Measurements from ENCODE around the gene DNMT3B. TPM values are rescaled to one million over a fixed set of nuclear protein-coding genes. Genes with fewer than 3 reads are reported as not detected.

DNMT3B gene
- total RNA-seq, 1 experiment from 2014 or later, result 3.5 TPM

DNA sequence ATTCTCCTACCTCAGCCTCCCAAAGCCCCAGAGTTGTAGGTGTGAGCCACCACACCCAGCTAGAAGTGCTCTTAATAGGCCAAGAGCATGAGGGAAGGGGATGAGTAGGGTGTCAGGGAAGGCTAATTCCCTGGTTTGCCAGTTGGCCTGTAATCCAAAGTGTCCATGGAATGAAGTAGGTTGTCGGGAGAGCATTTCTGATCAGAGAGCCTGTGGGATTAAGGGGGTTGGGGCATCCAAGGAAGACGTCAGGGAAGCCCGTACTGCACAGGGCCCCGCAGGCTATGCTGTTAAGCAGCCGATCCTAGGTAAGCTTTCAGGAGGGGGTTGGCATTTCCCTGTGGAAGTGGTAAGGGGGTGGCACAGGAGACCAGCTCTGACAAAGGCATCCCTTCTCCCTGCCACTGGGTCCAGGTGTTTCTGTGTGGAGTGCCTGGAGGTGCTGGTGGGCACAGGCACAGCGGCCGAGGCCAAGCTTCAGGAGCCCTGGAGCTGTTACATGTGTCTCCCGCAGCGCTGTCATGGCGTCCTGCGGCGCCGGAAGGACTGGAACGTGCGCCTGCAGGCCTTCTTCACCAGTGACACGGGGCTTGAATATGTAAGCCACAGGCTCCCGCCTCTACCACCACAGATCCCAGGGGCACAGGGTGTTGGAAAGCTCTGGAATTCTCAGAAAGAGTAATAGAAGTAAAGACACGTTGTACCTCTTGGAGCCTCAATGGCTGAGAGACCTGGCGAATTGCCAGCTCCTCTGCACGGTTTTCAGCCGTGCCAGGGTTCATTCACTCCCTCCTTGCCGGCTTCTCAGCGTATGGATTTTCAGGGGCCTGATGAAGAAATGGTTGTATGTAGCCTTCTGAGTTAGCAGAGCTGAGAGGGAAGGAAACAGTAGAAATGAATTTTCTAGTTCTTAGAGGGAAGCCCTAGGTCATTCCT lies 36.1 kb downstream of the DNMT3B start:
- Histone ChIP-seq H3K9me3 (ENCODE audit: control insufficient read depth, insufficient read depth, low read depth, low read length) (no peaks in the 10 kb centered on the region), H3K4me1 (ENCODE audit: control insufficient read depth, insufficient read depth, low read length) (no peaks in the 10 kb centered on the region), H3K27ac (ENCODE audit: low read length) (no peak overlapping the region), H3K4me3 (ENCODE audit: low read depth in 2 of 2, low read length in 2 of 2) (no peak overlapping the region), H3K36me3 (ENCODE audit: control insufficient read depth, insufficient read depth, low read length) (no peaks in the 10 kb centered on the region), H3K27me3 (ENCODE audit: control insufficient read depth, insufficient read depth, low read length) (no peaks in the 10 kb centered on the region)
- ChIA-PET CTCF (no interaction called here), POLR2A (no interaction called here)
- TF ChIP-seq SIN3A (IDR thresholded peaks at IDR 0.05; ENCODE audit: borderline replicate concordance, insufficient read depth, low read depth, low read length) (no peak), POLR2AphosphoS5 (IDR thresholded peaks at IDR 0.05; ENCODE audit: low read depth, low read length) (no peak)
- DNase-seq (ENCODE audit: low read depth, low spot score) (no peak), ATAC-seq (no peak)
- in situ Hi-C loops (cut with HindIII; ENCODE audit: low pct_unique_long_range_greater_than_20kb, low sequenced_read_pairs) (no loop called here), intact Hi-C loops (cut with micrococcal nuclease; ENCODE audit: unreplicated experiment) (no loop called here)
- BruUV-seq (replicated peaks), result no TSS peak

- POLR2A ChIA-PET, result no interaction called here
- intact Hi-C loops (cut with micrococcal nuclease; ENCODE audit: unreplicated experiment) (no loop called here), in situ Hi-C loops (cut with HindIII; ENCODE audit: low pct_unique_long_range_greater_than_20kb, low sequenced_read_pairs) (no loop called here)
- no TSS peak for BruUV-seq (replicated peaks)
- no peak for DNase-seq (ENCODE audit: low read depth, low spot score)
- H3K4me3 ChIP-seq (ENCODE audit: low read depth in 2 of 2, low read length in 2 of 2), result no peak overlapping the region
- H3K27me3 ChIP-seq (ENCODE audit: control insufficient read depth, insufficient read depth, low read length), result no peaks in the 10 kb centered on the region
- no peak for ATAC-seq
- H3K9me3 ChIP-seq (ENCODE audit: control insufficient read depth, insufficient read depth, low read depth, low read length), result no peaks in the 10 kb centered on the region
- TF ChIP-seq TCF7L2 (IDR thresholded peaks at IDR 0.05; ENCODE audit: low read depth, low read length) (no peak), POLR2AphosphoS5 (IDR thresholded peaks at IDR 0.05; ENCODE audit: low read depth, low read length) (no peak), REST (IDR thresholded peaks at IDR 0.05; ENCODE audit: insufficient read depth in 1 of 2, low read depth in 2 of 2, low read length in 1 of 2) (no peak), SIN3A (IDR thresholded peaks at IDR 0.05; ENCODE audit: borderline replicate concordance, insufficient read depth, low read depth, low read length) (no peak)
- TF ChIP-seq, protein P1, sequence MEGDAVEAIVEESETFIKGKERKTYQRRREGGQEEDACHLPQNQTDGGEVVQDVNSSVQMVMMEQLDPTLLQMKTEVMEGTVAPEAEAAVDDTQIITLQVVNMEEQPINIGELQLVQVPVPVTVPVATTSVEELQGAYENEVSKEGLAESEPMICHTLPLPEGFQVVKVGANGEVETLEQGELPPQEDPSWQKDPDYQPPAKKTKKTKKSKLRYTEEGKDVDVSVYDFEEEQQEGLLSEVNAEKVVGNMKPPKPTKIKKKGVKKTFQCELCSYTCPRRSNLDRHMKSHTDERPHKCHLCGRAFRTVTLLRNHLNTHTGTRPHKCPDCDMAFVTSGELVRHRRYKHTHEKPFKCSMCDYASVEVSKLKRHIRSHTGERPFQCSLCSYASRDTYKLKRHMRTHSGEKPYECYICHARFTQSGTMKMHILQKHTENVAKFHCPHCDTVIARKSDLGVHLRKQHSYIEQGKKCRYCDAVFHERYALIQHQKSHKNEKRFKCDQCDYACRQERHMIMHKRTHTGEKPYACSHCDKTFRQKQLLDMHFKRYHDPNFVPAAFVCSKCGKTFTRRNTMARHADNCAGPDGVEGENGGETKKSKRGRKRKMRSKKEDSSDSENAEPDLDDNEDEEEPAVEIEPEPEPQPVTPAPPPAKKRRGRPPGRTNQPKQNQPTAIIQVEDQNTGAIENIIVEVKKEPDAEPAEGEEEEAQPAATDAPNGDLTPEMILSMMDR (IDR thresholded peaks at IDR 0.05), result no peak
- no peaks in the 10 kb centered on the region for H3K4me1 ChIP-seq (ENCODE audit: control insufficient read depth, insufficient read depth, low read length)
- CTCF ChIA-PET, result no interaction called here
- no peak overlapping the region for H3K27ac ChIP-seq (ENCODE audit: low read length)
- no peaks in the 10 kb centered on the region for H3K36me3 ChIP-seq (ENCODE audit: control insufficient read depth, insufficient read depth, low read length)
Measured at GRCh38 chr20:32803092-32803491, 40.9 kb downstream of the DNMT3B start.
